K562 (cell line): ENCODE results near the gene PTTG1IP. TPM values are rescaled to one million over a fixed set of nuclear protein-coding genes. Genes with fewer than 3 reads are reported as not detected.

Experiments
- ATAC-seq: fragments of 200-7000 bp; cut with Tn5 transposase; 3 replicates; pipeline ENCODE4 v1.9.1; 2020; ENCODE audit warnings: moderate library complexity
- BruUV-seq: library from RNA; stranded (reverse); fragments of 400-500 nt; replicated peaks from 2 replicates; lab custom pipeline; 2021; lab: Mats Ljungman, UMichigan
- CTCF ChIA-PET: fragments of 300-600 bp; formaldehyde crosslinking; extraction: SDS; loops from one replicate; lab custom pipeline; 2021; ENCODE audit warnings: low intra/inter-chr PET ratio; lab: Yijun Ruan, JAX
- POLR2A ChIA-PET: fragments of 300-600, 350-650 bp; sonication (Branson Sonifier 250); formaldehyde crosslinking; extraction: SDS; loops from one replicate; lab custom pipeline; 2021; ENCODE audit warnings: antibody characterized with exemption, inconsistent platforms; lab: Yijun Ruan, JAX
- DNase-seq, 4 experiments: peaks; one replicate each; pipeline versions ENCODE4 v3.0.0 to v3.0.0-alpha.2; 2011 to 2018; ENCODE audit warnings: low spot score in 3 of 4, mixed read lengths in 3 of 4; ENCODE audit errors: extremely low read depth in 1 of 4
- FAIRE-seq: peaks from 2 replicates; lab custom pipeline; 2011; peaks lifted over from hg19 to GRCh38; lab: Jason Lieb, UNC
- H2AFZ ChIP-seq: 2 replicates; pipeline ENCODE4 v1.6.0; 2011; ENCODE audit warnings: low read depth, low read length, control low read depth, inconsistent platforms
- H3K27ac ChIP-seq: fragments of 200-600 bp; 3 replicates; pipeline ENCODE4 v1.8.0; 2011; ENCODE audit warnings: low read depth, mild to moderate bottlenecking, control low read depth, inconsistent platforms, low read length, moderate library complexity, mixed read lengths; ENCODE audit errors: extremely low read depth
- H3K27me3 ChIP-seq, 2 experiments: fragments of 300-600 bp in 1 of 2; 2 replicates in 1 of 2; 3 replicates in 1 of 2; pipeline versions ENCODE4 v1.6.0 to v1.8.0; 2011; ENCODE audit warnings: inconsistent platforms in 2 of 2, low read length in 2 of 2, mild to moderate bottlenecking in 1 of 2, mixed read lengths in 1 of 2, moderate library complexity in 1 of 2; ENCODE audit not compliant: control insufficient read depth in 2 of 2, insufficient read depth in 2 of 2
- H3K36me3 ChIP-seq: fragments of 300-600 bp; 3 replicates; pipeline ENCODE4 v1.8.0; 2011; ENCODE audit warnings: mild to moderate bottlenecking, low read length, inconsistent platforms; ENCODE audit not compliant: control insufficient read depth, insufficient read depth
- H3K4me1 ChIP-seq, 2 experiments: fragments of 200-600 bp in 1 of 2; replicated peaks in 1 of 2; 2 replicates in 1 of 2; 3 replicates in 1 of 2; pipeline versions ENCODE4 v1.5.1 to v1.8.0; 2011; ENCODE audit warnings: inconsistent platforms in 2 of 2, low read length in 2 of 2, mild to moderate bottlenecking in 1 of 2, mixed read lengths in 1 of 2, moderate library complexity in 1 of 2; ENCODE audit not compliant: control insufficient read depth in 2 of 2, insufficient read depth in 2 of 2
- H3K4me2 ChIP-seq: 2 replicates; pipeline ENCODE4 v1.6.1; 2011; ENCODE audit warnings: low read length, control low read depth, inconsistent platforms, mixed read lengths; ENCODE audit not compliant: insufficient read depth
- H3K4me3 ChIP-seq: fragments of 200-600 bp; sonication (generic), shearing (Covaris generic); 2 replicates; pipeline ENCODE4 v1.5.1; 2016; ENCODE audit warnings: control low read depth, inconsistent platforms
- H3K79me2 ChIP-seq: fragments of 200-600 bp; 3 replicates; pipeline ENCODE4 v1.8.0; 2011; ENCODE audit warnings: low read length, inconsistent platforms; ENCODE audit not compliant: control insufficient read depth, insufficient read depth
- H3K9ac ChIP-seq, 2 experiments: 2 replicates each; pipeline versions ENCODE4 v1.6.0 to v1.6.1; 2011; ENCODE audit warnings: low read depth in 2 of 2, low read length in 2 of 2, control low read depth in 1 of 2, inconsistent platforms in 1 of 2, mild to moderate bottlenecking in 1 of 2, mixed read lengths in 1 of 2; ENCODE audit not compliant: insufficient read depth in 1 of 2
- H3K9me1 ChIP-seq: one replicate; pipeline ENCODE4 v1.6.0; 2011; ENCODE audit warnings: inconsistent platforms, mild to moderate bottlenecking, low read length, moderate library complexity; ENCODE audit not compliant: control insufficient read depth, insufficient read depth
- H3K9me3 ChIP-seq: replicated peaks from 2 replicates; pipeline ENCODE4 v1.5.1; 2011; ENCODE audit warnings: low read depth, low read length, inconsistent platforms; ENCODE audit not compliant: control insufficient read depth, insufficient read depth
- H4K20me1 ChIP-seq: replicated peaks from 2 replicates; pipeline ENCODE4 v1.6.1; 2011; ENCODE audit warnings: low read length, inconsistent platforms, mixed read lengths; ENCODE audit not compliant: control insufficient read depth, insufficient read depth
- ADNP ChIP-seq: fragments of 200-800 bp; sonication (Bioruptor generic); IDR thresholded peaks from 2 replicates; pipeline ENCODE4 v1.6.1; 2016; ENCODE audit warnings: missing genetic modification characterization, missing compliant biosample characterization
- CBX8 ChIP-seq: fragments of 200-600 bp; sonication (generic); IDR thresholded peaks from 2 replicates; pipeline ENCODE4 v1.6.1; 2012; ENCODE audit warnings: borderline replicate concordance, mixed run types, low read depth, mild to moderate bottlenecking, moderate library complexity, mixed read lengths, low read length, control low read depth, inconsistent platforms; ENCODE audit not compliant: poor library complexity, severe bottlenecking; ENCODE audit errors: extremely low read depth
- FOXJ2 ChIP-seq: fragments of 200-800 bp; sonication (Bioruptor generic); IDR thresholded peaks from 2 replicates; pipeline ENCODE4 v1.6.1; 2016; ENCODE audit warnings: missing genetic modification characterization, missing compliant biosample characterization
- HBP1 ChIP-seq: fragments of 450-650 bp; formaldehyde crosslinking; IDR thresholded peaks from 2 replicates; pipeline ENCODE4 v1.4.0; 2022; ENCODE audit warnings: missing genetic modification characterization
- IFI16 ChIP-seq: fragments of 250-450 bp; sonication (Bioruptor Pico); IDR thresholded peaks from 2 replicates; pipeline ENCODE4 v2.1.2; 2022; ENCODE audit warnings: mild to moderate bottlenecking, inconsistent platforms
- KAT2B ChIP-seq: IDR thresholded peaks from one replicate; pipeline ENCODE4 v1.6.1; 2012; ENCODE audit warnings: low read depth, mild to moderate bottlenecking, control low read depth, inconsistent platforms, low read length, moderate library complexity
- KDM5B ChIP-seq: fragments of 200-600 bp; sonication (generic); IDR thresholded peaks from 2 replicates; pipeline ENCODE4 v1.6.1; 2012; ENCODE audit warnings: low read depth, mild to moderate bottlenecking, moderate library complexity, low read length, control low read depth, inconsistent platforms; ENCODE audit not compliant: insufficient replicate concordance
- KHSRP ChIP-seq: fragments of 450-650 bp; IDR thresholded peaks from 2 replicates; pipeline ENCODE4 v1.6.1; 2017
- MIER1 ChIP-seq: fragments of 450-650 bp; IDR thresholded peaks from 2 replicates; pipeline ENCODE4 v1.6.1; 2016; ENCODE audit warnings: antibody characterized with exemption, mild to moderate bottlenecking, low read depth
- MYNN ChIP-seq, 2 experiments: sonication (generic); formaldehyde crosslinking in 1 of 2; IDR thresholded peaks; 2 replicates each; pipeline versions ENCODE4 v1.5.0 to v1.6.1; 2016 to 2020; ENCODE audit warnings: antibody characterized with exemption in 1 of 2, missing genetic modification reagents in 1 of 2
- PCBP2 ChIP-seq: fragments of 200-400 bp; formaldehyde crosslinking; IDR thresholded peaks from 2 replicates; pipeline ENCODE4 v1.6.1; 2018; ENCODE audit warnings: low read length, low read depth, mild to moderate bottlenecking, moderate library complexity; ENCODE audit not compliant: poor library complexity, severe bottlenecking
- THRB ChIP-seq: fragments of 450-650 bp; formaldehyde crosslinking; conservative IDR thresholded peaks from 2 replicates; pipeline ENCODE4 v1.4.0; 2022; ENCODE audit warnings: mild to moderate bottlenecking, missing genetic modification characterization
- YBX1 ChIP-seq: fragments of 450-650 bp; IDR thresholded peaks from 2 replicates; pipeline ENCODE4 v1.7.1; 2016; ENCODE audit warnings: mild to moderate bottlenecking
- ZNF224 ChIP-seq: sonication (generic); formaldehyde crosslinking; IDR thresholded peaks from 2 replicates; pipeline ENCODE4 v1.8.0; 2022; ENCODE audit warnings: mild to moderate bottlenecking, missing genetic modification reagents
- WGBS: fragments of 100-300 bp; shearing (Covaris generic); methylation state at CpG from one replicate; pipeline ENCODE4 v1.1.6; 2016; ENCODE audit warnings: low coverage, mixed read lengths; ENCODE audit not compliant: insufficient coverage; ENCODE audit errors: missing lambda C conversion rate; 5-methylcytosine and 5-hydroxymethylcytosine counted together
- in situ Hi-C: fragments of 300-500 bp; cut with MboI; formaldehyde crosslinking; loops from 4 replicates; pipeline ENCODE4 v1.15.0; 2018; ENCODE audit warnings: inconsistent platforms, mixed read lengths
- intact Hi-C: fragments of 100-400 bp; cut with micrococcal nuclease; formaldehyde crosslinking; loops from 2 replicates; pipeline ENCODE4 v1.14.2; 2022
- polyA plus RNA-seq, 8 experiments: library from polyadenylated mRNA; depleted of rRNA in 4 of 8; stranded (reverse) in 5 of 8; unstranded in 3 of 8; fragments of >200 nt; fragmentation: Nextera tagmentation in 2 of 8; fragmentation: Illumina TruSeq in 1 of 8; extraction: Ambion mirVana in 2 of 8; extraction: Trizol in 1 of 8; gene quantifications; 2 replicates each; pipeline versions ENCODE4 v1.2.1 to v1.2.3, GENCODE V29; 2011 to 2014; ENCODE audit warnings: inconsistent platforms in 1 of 8, missing spikeins in 1 of 8
- total RNA-seq, 7 experiments: library from RNA; depleted of rRNA in 6 of 7; stranded (reverse); fragments of >200 nt in 6 of 7; fragmentation: Illumina TruSeq in 2 of 7; extraction: Trizol in 2 of 7; gene quantifications; 2 replicates each; pipeline versions ENCODE4 v1.2.1 to v1.2.3, GENCODE V29; 2011 to 2021; ENCODE audit warnings: low replicate concordance in 1 of 7
- TF ChIP-seq, protein P1 (sequence below): fragments of 450-650 bp; formaldehyde crosslinking; IDR thresholded peaks from 2 replicates; pipeline ENCODE4 v1.4.0; 2020; ENCODE audit warnings: mild to moderate bottlenecking, moderate library complexity
- TF ChIP-seq, protein P2 (sequence below): fragments of 450-650 bp; IDR thresholded peaks from 2 replicates; pipeline ENCODE4 v1.7.0; 2016; ENCODE audit warnings: borderline replicate concordance

PTTG1IP gene
- total and polyA plus RNA-seq, 9 of the 15 experiments (the other 6 are each of a cell fraction or from before 2014, with no cell fraction given) = 5.0 to 99.3 (median 82.4) TPM

DNA sequence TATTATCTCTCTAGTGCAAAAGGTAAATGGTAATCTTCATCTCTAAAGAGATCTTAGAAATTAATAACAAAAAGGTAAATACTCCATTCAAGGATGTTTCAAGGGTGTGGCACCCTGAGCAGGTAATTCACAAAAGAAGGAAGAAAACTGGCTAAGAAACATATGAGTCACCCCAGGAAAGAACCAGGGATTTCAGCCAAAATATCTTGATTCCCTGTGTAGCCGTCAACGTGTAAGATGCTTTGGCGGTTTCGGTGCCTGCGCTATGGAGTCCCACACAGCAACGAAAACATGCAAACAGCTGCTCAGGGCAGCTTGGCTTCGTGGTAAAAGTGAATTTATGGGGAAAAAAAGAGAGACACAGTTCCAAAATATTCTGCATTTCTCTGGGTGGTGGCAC lies 43.5 kb upstream of the PTTG1IP start:
- CTCF ChIA-PET = no interaction called here
- Histone ChIP-seq H3K27me3 (peaks cover 24 to 45% of the 10 kb centered on the region in 2 experiments; a peak in 4 of 5 replicates), H3K79me2 (no peaks in the 10 kb centered on the region), H3K9me1 (no peaks in the 10 kb centered on the region), H3K4me1 (peaks cover 0 to 43% of the 10 kb centered on the region in 2 experiments; a peak in 2 of 5 replicates), H4K20me1 (peaks cover 3% of the 10 kb centered on the region; the same call in 1 of the 2 replicates), H3K9me3 (no peaks in the 10 kb centered on the region), H3K9ac (no peak overlapping the region), H3K27ac (no peak overlapping the region), H2AFZ (no peak overlapping the region), H3K36me3 (no peaks in the 10 kb centered on the region), H3K4me3 (no peak overlapping the region), H3K4me2 (no peak overlapping the region)
- intact Hi-C loops (no loop called here), in situ Hi-C loops (no loop called here)
- ATAC-seq (no peak), DNase-seq (no peak), FAIRE-seq (peak; percentile 74)
- BruUV-seq = no TSS peak
- WGBS = 7% methylated on average over 7 of the region's 7 CpGs
- POLR2A ChIA-PET = interaction anchor here (1.1 to 1.9 kb wide), 2 partner anchors 9 to 112 kb away, joined by 3 to 7 read pairs; no protein-coding TSS in a partner anchor
- TF ChIP-seq, protein P1, sequence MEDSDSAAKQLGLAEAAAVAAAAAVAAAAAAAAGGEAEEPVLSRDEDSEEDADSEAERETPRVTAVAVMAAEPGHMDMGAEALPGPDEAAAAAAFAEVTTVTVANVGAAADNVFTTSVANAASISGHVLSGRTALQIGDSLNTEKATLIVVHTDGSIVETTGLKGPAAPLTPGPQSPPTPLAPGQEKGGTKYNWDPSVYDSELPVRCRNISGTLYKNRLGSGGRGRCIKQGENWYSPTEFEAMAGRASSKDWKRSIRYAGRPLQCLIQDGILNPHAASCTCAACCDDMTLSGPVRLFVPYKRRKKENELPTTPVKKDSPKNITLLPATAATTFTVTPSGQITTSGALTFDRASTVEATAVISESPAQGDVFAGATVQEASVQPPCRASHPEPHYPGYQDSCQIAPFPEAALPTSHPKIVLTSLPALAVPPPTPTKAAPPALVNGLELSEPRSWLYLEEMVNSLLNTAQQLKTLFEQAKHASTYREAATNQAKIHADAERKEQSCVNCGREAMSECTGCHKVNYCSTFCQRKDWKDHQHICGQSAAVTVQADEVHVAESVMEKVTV (CRISPR knock-in tag) = no peak
- TF ChIP-seq KHSRP = no peak
- no peak for TF ChIP-seq YBX1
- no peak for TF ChIP-seq ADNP (tag)
- no peak for TF ChIP-seq HBP1 (CRISPR knock-in tag)
- no peak for TF ChIP-seq KDM5B
- no peak for TF ChIP-seq KAT2B
- no peak for TF ChIP-seq THRB (CRISPR knock-in tag)
- TF ChIP-seq, protein P2, sequence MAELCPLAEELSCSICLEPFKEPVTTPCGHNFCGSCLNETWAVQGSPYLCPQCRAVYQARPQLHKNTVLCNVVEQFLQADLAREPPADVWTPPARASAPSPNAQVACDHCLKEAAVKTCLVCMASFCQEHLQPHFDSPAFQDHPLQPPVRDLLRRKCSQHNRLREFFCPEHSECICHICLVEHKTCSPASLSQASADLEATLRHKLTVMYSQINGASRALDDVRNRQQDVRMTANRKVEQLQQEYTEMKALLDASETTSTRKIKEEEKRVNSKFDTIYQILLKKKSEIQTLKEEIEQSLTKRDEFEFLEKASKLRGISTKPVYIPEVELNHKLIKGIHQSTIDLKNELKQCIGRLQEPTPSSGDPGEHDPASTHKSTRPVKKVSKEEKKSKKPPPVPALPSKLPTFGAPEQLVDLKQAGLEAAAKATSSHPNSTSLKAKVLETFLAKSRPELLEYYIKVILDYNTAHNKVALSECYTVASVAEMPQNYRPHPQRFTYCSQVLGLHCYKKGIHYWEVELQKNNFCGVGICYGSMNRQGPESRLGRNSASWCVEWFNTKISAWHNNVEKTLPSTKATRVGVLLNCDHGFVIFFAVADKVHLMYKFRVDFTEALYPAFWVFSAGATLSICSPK = no peak
- TF ChIP-seq MYNN (IDR thresholded peaks at IDR 0.05) = no peak
- no peak for TF ChIP-seq MYNN (CRISPR knock-in tag; IDR thresholded peaks at IDR 0.05)
- no peak for TF ChIP-seq FOXJ2
- no peak for TF ChIP-seq IFI16 (CRISPR knock-in tag)
- TF ChIP-seq ZNF224 (CRISPR knock-in tag) = no peak
- no peak for TF ChIP-seq CBX8
- no peak for TF ChIP-seq PCBP2
- TF ChIP-seq MIER1 = no peak
